NCI-H2196 (cell line): ENCODE results near the gene KHDC1L.
"Not testable (repeated sequence)": the region's sequence is repeated elsewhere in the genome, so short reads cannot be mapped to it uniquely, and the experiment has no call there.

Experiments
- DNase-seq: peaks from one replicate; lab custom pipeline; 2025; ENCODE audit not compliant: unreplicated experiment; lab: John Stamatoyannopoulos, UW

KHDC1L gene

DNA sequence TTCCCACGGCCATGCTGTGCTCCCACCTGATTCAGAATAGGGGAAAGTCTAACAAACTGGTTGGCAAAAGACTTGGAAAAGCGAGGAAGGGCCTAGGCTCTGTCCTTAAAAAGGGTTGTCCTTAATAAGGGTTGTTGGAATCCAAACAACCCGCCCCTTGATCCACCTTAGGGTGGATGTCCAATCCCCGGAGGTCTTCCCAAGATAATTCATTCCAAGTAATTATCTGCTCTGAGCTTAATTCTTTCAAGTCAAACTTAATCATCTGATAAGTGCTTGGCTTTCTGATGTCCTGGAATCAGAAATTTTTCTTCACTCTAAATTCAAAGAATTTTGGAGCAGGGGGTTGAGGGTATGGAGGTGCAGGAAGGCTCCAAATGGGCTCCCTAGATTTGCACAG lies at the start of gene KHDC1L:
KHDC1L (minus strand) TSS at position 101 of the 400 bp plus-strand sequence; CDS start at position 13, 88 bp downstream.
- DNase-seq = no peak

- not testable (repeated sequence) for DNase-seq
Measured at GRCh38 chr6:73269296-73269695, 44.0 kb upstream of the KHDC1L start.

- not testable (repeated sequence) for DNase-seq
Measured at GRCh38 chr6:73268896-73269295, 43.6 kb upstream of the KHDC1L start.

DNA sequence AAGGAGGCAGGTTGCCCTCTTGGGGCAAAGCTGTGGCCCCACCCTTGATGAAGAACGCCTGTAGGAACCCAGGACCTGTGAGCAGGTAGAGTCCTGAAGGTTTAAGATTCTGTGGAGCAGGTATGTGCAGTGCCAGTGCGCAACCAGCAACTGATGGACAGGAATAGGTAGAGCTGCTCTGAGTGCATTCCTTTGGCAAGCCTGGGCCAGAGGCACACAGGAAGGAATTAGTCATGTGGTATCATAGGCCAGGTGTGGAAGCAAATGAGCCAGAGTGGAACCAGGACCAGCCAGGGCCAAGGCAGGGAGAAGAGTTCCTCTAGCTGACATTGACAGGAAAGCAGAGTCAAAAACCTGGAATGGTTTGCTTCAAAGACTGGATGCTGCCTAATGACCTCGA lies 39.1 kb upstream of the KHDC1L start:
- peak; percentile 6 for DNase-seq

DNA sequence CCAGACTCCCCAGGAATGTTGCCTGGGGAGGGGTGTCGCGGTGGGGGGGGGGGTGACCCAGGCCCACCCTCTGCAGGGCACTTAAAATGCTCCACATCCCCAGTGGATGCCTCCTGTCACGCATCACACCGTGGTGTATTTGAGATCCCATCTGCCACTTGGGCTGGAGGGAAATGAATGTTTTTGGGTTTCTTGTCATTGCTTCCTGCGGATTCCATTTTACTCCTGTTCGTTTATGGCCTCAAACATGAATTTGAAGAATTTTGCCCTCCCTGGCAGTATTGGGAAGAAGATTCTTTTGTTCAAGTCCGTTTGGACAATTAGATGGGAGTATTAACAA lies 38.2 kb upstream of the KHDC1L start:
- DNase-seq = no peak

GRCh38 chr6:73262671-73263569 lies 37.6 kb upstream of the KHDC1L start, which contains the start of gene KHDC1:
Gene KHDC1, minus strand, starts transcription at chr6:73263196. Its CDS starts 20,679 bp downstream, at chr6:73242517.
- DNase-seq = peak; percentile 56

- no peak for DNase-seq
Measured at GRCh38 chr6:73258721-73259120, 33.4 kb upstream of the KHDC1L start.

DNA sequence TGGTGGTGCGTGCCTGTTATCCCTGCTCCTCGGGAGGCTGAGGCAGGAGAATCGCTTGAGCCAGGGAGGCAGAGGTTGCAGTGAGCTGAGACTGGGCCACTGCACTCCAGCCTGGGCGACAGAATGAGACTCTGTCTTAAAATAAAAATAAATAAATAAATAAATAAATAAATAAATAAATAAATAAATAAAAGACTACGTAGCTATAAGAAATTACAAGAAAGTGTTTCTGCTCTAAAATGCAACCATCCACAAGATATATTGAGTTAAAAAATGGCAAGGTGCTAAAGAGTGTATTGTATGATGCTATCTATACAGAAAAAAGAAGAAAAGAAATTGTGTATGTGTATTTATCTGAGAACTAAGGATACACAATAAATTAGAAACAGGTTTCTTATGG lies 29.0 kb upstream of the KHDC1L start:
- not testable (repeated sequence) for DNase-seq

DNA sequence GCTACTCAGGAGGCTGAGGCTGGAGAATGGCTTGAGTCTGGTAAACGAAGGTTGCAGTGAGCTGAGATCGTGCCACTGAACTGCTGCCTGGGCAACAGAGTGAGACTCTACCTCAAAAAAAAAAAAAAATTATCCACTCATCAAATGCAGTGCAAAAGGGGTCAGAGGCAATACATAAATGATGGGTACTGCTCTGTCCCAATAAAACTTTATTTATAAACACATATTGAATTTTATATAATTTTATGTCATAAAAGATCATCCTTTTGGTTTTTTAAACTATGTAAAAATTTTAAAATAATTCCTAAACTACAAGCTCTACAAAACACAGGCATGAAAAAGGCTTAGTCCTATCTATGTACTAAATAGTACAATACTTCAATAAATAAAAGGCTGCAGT lies 27.4 kb upstream of the KHDC1L start:
- no peak for DNase-seq

DNA sequence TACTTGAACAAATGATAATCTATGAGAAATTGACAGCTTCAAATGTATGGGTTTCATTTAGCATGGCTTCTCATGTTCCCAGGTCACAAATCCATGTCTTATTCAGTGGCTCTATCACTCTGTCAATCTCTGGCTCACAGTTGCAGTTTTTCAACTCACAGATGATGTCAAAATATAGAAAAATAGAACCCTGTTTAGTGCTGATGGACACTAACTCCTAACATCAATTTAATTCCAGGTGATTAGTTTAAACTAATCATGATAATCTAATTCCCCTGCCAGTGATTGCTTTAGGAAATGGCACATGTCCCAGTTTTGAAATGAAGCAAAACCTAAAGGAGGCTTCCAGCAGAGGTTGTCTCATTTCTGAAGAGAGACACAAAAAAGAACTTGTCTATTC lies 24.7 kb upstream of the KHDC1L start:
- DNase-seq = no peak

GRCh38 chr6:73248192-73248903 lies 23.1 kb upstream of the KHDC1L start:
- no peak for DNase-seq

DNA sequence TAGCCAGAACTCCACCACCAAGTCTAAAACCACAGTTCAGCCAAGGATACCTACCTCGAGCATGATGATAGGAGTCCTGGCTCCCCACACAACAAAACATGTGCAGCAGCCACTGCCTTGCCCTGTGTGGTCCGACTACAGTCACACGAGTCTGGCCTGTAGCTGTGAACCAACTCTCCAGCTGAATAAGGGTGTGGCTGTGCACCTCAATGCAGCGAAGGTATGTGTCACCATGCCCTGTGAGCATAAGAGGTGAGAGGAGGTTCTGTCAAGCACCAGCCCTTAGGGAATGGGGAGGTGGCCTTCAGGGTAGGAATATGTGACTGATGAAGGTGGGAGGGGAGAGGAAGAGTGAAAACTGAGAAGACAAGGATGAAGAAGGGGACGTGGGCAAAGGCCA lies 16.7 kb upstream of the KHDC1L start:
- no peak for DNase-seq

- DNase-seq = no peak
Measured at GRCh38 chr6:73240730-73241129, 15.4 kb upstream of the KHDC1L start.

DNA sequence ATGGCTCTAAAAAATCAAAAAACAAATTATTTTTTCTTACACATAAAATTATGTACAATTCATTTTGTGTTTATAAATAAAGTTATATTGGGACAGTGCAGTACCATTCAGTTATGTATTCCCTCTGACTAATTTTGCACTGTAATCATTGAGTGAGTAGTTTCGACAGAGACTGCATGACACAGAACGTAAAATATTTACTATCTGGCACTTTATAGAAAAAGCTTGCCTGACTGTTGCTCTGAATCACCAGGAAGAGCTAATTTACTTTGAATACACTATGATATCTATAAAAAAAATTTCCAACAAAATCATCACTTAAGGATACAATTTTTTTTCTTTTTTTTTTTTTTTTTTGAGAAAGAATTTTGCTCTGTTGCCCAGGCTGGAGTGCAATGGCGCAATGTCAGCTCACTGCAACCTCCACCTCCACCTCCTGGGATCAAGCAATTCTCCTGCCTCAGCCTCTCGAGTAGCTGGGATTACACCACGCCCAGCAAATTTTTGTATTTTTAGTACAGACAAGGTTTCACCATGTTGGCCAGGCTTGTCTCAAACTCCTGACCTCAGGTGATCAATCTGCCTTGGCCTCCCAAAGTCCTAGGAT lies 11.0 kb upstream of the KHDC1L start:
- DNase-seq = no peak

GRCh38 chr6:73234733-73235132 lies 9.4 kb upstream of the KHDC1L start:
- no peak for DNase-seq

DNA sequence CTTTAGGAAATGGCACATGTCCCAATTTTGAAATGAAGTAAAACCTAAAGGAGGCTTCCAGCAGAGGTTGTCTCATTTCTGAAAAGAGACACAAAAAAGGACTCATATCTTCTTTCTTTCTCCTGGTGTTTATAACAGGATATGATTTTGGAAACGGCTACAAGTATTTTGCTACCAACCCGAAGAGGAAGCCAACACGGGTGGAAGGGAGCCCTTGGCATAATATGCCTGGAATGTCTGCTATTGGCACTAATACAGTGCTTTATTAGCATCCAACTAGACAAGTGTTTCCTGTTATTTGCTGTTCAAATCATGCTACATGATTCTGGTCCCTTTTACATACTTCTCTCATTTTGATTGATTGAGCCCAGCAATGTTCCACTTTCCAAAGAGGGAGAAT lies 8.7 kb upstream of the KHDC1L start:
- DNase-seq = not testable (repeated sequence)

DNA sequence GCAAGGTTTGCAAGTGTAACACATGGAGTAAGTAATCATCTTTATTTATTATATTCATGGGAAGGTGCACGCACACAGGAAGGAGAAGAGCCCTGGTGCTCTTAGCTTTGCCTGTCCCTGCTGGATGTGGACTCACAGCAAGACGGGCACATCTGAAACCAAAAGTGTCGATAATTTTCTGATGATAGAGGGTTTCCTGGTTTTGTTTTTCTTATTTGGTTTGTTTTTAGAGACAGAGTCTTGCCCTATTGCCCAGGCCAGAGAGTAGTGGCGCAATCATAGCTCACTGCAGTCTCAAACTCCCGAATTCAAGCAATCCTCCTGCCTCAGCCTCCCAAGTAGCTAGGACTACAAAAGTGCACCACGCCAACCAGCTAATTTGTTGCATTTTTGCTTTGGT lies 7.8 kb upstream of the KHDC1L start:
- no peak for DNase-seq

DNA sequence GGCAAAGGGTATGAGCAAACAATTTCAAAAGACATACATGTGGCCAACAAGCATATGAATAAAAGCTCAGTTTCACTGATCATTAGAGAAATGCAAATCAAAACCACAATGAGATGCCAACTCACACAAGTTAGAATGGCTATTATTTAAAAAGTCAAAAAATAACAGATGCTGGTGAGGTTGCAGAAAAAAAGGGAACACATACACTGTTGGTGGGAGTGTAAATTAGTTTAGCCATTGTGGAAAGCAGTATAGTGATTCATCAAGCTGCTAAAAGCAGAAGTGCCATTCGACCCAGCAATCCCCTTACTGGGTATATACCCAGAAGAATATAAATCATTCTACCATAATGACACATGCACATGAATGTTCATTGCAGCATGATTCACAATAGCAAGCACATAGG lies 6.7 kb upstream of the KHDC1L start:
- DNase-seq = no peak

GRCh38 chr6:73227606-73228255 lies 2.4 kb upstream of the KHDC1L start:
- DNase-seq = no peak

GRCh38 chr6:73216859-73217258 lies 8.4 kb downstream of the KHDC1L start:
- DNase-seq = no peak

DNA sequence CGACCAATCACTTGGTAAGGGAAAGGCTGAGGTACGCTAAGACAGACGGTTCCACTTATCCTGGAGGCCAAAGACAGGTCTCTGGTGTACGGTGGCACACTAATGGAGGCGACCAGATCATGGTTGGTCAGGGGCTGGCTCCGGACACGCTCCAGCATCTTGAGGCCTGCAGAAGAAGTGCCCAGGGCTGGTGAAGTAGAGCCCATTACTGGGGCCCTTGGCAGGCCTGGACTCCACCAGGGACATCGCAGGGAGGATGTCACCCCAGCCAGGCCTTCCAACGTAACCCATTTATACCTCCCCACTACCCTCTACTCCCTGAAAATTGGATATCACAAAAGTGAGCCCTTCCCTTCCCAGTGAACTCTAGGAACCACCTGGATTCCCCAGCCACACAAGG lies 16.2 kb downstream of the KHDC1L start:
- no peak for DNase-seq
